A673 (cell line): ENCODE measurements around the gene SNX30.

Experiments used
- EZH2 ChIP-seq: fragments of 200-600 bp; sonication (generic); IDR thresholded peaks from 2 replicates; pipeline ENCODE4 v1.6.1; 2017; ENCODE audit warnings: borderline replicate concordance, low read depth, mild to moderate bottlenecking, mixed read lengths, antibody characterized with exemption, low read length; ENCODE audit not compliant: poor library complexity, severe bottlenecking
- TF ChIP-seq, protein P1 (sequence below): fragments of 300-800, 200-600 bp; sonication (generic); conservative IDR thresholded peaks from 2 replicates; pipeline ENCODE4 v1.5.1; 2017; ENCODE audit warnings: low read depth, mild to moderate bottlenecking, antibody characterized with exemption, low read length, moderate library complexity, mixed read lengths

DNA sequence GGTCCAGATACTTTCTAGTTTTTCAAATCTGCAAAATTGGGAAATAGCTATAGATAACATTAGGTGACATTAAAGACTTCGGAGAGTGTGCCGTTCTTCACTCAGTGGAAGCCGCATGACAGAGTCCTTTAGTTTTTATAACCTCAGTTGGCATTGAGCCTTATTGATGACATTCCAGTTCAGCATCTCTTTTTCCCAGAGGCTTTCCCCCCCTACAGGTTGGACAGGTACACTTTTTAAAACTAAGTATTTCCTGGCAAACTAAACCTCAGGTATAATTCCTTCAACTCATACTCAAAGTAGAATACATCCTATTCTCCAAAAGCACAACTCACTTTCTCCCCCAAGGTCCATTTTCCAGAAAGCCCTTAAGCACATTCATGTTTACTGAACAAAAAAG, 81.4 kb downstream of the SNX30 start:
- TF ChIP-seq EZH2, result no peak
- TF ChIP-seq, protein P1, sequence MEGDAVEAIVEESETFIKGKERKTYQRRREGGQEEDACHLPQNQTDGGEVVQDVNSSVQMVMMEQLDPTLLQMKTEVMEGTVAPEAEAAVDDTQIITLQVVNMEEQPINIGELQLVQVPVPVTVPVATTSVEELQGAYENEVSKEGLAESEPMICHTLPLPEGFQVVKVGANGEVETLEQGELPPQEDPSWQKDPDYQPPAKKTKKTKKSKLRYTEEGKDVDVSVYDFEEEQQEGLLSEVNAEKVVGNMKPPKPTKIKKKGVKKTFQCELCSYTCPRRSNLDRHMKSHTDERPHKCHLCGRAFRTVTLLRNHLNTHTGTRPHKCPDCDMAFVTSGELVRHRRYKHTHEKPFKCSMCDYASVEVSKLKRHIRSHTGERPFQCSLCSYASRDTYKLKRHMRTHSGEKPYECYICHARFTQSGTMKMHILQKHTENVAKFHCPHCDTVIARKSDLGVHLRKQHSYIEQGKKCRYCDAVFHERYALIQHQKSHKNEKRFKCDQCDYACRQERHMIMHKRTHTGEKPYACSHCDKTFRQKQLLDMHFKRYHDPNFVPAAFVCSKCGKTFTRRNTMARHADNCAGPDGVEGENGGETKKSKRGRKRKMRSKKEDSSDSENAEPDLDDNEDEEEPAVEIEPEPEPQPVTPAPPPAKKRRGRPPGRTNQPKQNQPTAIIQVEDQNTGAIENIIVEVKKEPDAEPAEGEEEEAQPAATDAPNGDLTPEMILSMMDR, result no peak
